ENCODE results near the gene TPCN2.

DNA sequence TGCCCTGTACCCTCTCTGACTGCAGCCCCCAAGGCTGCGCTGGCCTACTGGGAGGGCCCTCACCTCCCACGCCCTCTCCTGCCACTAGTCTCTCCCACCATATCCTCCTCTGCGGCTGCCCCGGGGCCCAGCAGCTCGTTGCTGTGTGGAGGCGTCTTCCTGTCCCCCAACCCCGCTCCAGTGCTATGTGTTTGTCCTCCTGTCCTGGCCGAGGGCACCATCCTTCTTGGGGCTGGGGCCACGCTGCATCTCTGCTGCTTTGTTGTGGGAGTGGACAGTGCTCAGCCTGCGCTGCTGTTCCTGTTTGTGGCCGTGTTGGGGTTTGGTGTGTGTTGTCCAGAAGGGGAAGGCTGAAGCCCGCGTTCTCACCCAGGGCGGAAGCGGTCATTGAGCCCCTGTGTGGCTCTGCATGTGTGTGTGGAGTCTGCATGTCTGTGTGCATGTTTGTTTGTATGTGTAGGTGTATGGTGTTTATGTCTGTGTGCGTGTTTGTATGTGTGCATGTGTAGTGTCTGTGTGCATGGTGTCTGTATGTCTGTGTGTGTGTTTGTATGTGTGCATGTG is 15.7 kb downstream of the TPCN2 start:
- TF ChIP-seq, protein P1, sequence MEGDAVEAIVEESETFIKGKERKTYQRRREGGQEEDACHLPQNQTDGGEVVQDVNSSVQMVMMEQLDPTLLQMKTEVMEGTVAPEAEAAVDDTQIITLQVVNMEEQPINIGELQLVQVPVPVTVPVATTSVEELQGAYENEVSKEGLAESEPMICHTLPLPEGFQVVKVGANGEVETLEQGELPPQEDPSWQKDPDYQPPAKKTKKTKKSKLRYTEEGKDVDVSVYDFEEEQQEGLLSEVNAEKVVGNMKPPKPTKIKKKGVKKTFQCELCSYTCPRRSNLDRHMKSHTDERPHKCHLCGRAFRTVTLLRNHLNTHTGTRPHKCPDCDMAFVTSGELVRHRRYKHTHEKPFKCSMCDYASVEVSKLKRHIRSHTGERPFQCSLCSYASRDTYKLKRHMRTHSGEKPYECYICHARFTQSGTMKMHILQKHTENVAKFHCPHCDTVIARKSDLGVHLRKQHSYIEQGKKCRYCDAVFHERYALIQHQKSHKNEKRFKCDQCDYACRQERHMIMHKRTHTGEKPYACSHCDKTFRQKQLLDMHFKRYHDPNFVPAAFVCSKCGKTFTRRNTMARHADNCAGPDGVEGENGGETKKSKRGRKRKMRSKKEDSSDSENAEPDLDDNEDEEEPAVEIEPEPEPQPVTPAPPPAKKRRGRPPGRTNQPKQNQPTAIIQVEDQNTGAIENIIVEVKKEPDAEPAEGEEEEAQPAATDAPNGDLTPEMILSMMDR (IDR thresholded peaks at IDR 0.05; ENCODE audit: insufficient read depth, low read length, poor library complexity, severe bottlenecking) = no peak
- no peak for TF ChIP-seq EZH2phosphoT487 (conservative IDR thresholded peaks at IDR 0.05; ENCODE audit: low read length)

Measured in SU-DHL-6 (cell line).